Stimulated activated CD8-positive, alpha-beta memory T cell treated with anti-CD3 and anti-CD28 coated beads, Interleukin-4, amount 100 ng/mL, for 4 hours (primary cell): Measurements from ENCODE around the gene SH2D2A.

Experiments used
- DNase-seq, 2 donors: peaks; one replicate each; pipeline ENCODE4 v3.0.0-alpha.2; 2020; ENCODE audit warnings: low read depth in 2 of 2, low spot score in 1 of 2

Gene SH2D2A

GRCh38 chr1:156828400-156829124, 11.9 kb upstream of the SH2D2A start:
- DNase-seq = no peak

- DNase-seq = no peak
Observed at GRCh38 chr1:156826630-156827029, 10.0 kb upstream of the SH2D2A start.

GRCh38 chr1:156823210-156823790, 6.7 kb upstream of the SH2D2A start:
- DNase-seq = no peak

- DNase-seq = no peak
Observed at GRCh38 chr1:156822680-156823079, 6.0 kb upstream of the SH2D2A start.

GRCh38 chr1:156821801-156822200, 5.2 kb upstream of the SH2D2A start:
- DNase-seq = peak in 1 of 2 donors; percentile 32

- no peak for DNase-seq
Observed at GRCh38 chr1:156815961-156816422, 656 bp downstream of the SH2D2A start.

GRCh38 chr1:156815307-156815826, 1.3 kb downstream of the SH2D2A start:
- no peak for DNase-seq

- no peak for DNase-seq
Observed at GRCh38 chr1:156814571-156815260, 1.9 kb downstream of the SH2D2A start.

GRCh38 chr1:156813750-156814570, 2.7 kb downstream of the SH2D2A start:
- DNase-seq = peak; percentile 48 to 62

- DNase-seq = no peak
Observed at GRCh38 chr1:156813298-156813697, 3.4 kb downstream of the SH2D2A start.

- no peak for DNase-seq
Observed at GRCh38 chr1:156812293-156812990, 4.2 kb downstream of the SH2D2A start.

- DNase-seq = no peak
Observed at GRCh38 chr1:156811168-156811567, 5.5 kb downstream of the SH2D2A start.

GRCh38 chr1:156809711-156810366, 6.8 kb downstream of the SH2D2A start:
- DNase-seq = no peak

- no peak for DNase-seq
Observed at GRCh38 chr1:156809281-156809680, 7.4 kb downstream of the SH2D2A start.

GRCh38 chr1:156808186-156809030, 8.2 kb downstream of the SH2D2A start:
- DNase-seq = no peak

- no peak for DNase-seq
Observed at GRCh38 chr1:156807627-156808026, 9.0 kb downstream of the SH2D2A start.

- DNase-seq = no peak
Observed at GRCh38 chr1:156806512-156807440, 9.9 kb downstream of the SH2D2A start.
